ENCODE measurements around the gene GPR146.

DNA sequence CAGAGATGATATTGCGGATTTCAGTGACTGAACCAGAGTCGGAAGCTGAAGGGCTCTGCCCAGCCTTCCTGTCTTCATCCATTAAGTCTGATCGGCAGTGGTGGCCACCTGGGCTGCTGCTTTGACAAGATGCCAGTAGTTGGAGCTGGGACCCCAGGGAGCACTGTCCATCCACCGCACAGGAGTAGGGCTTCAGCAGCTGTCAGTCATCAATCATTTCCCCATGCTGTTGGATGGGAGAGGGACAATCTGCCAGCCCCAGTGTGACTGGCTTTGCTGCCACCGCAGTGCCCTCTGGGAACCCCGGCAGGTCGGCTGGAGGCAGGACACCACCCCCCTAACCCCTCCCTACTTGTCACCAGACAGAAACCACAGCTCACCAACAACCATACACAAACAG, 23.0 kb upstream of the GPR146 start:
- no peak for TF ChIP-seq CTCF (IDR thresholded peaks at IDR 0.05)
- TF ChIP-seq POLR2AphosphoS5 (IDR thresholded peaks at IDR 0.05), result no peak
- TF ChIP-seq EP300 (IDR thresholded peaks at IDR 0.05), result no peak
